ENCODE measurements around the gene DNAAF1. TPM values are rescaled to one million over a fixed set of nuclear protein-coding genes. Genes with fewer than 3 reads are reported as not detected.

Gene DNAAF1
- total and polyA plus RNA-seq, 2 donors, result 0.85 TPM; not detected in 1

GRCh38 chr16:84137769-84138357, 7.2 kb upstream of the DNAAF1 start:
- WGBS, result 92% methylated on average over 7 of the region's 7 CpGs
- Histone ChIP-seq H3K36me3 (ENCODE audit: insufficient read depth) (no peaks in the 10 kb centered on the region), H3K4me3 (ENCODE audit: low read depth, low read length) (no peak overlapping the region), H3K27ac (ENCODE audit: low read depth) (no peak overlapping the region), H3K4me1 (ENCODE audit: insufficient read depth) (no peaks in the 10 kb centered on the region)
- no peak for DNase-seq (ENCODE audit: extremely low spot score)

GRCh38 chr16:84138500-84138823, 6.6 kb upstream of the DNAAF1 start:
- 56% methylated on average over 2 of the region's 2 CpGs for WGBS
- no peaks in the 10 kb centered on the region for H3K36me3 ChIP-seq (ENCODE audit: insufficient read depth)
- H3K4me1 ChIP-seq (ENCODE audit: insufficient read depth), result no peaks in the 10 kb centered on the region
- no peak for DNase-seq (ENCODE audit: extremely low spot score)
- H3K27ac ChIP-seq (ENCODE audit: low read depth), result no peak overlapping the region
- H3K4me3 ChIP-seq (ENCODE audit: low read depth, low read length), result no peak overlapping the region

- WGBS, result 52% methylated on average over 14 of the region's 14 CpGs
- H3K4me1 ChIP-seq (ENCODE audit: insufficient read depth), result no peaks in the 10 kb centered on the region
- H3K4me3 ChIP-seq (ENCODE audit: low read depth, low read length), result no peak overlapping the region
- no peak overlapping the region for H3K27ac ChIP-seq (ENCODE audit: low read depth)
- DNase-seq (ENCODE audit: extremely low spot score), result peak; percentile 20
- no peaks in the 10 kb centered on the region for H3K36me3 ChIP-seq (ENCODE audit: insufficient read depth)
Observed at GRCh38 chr16:84138824-84139627, 6.1 kb upstream of the DNAAF1 start.

- Histone ChIP-seq H3K36me3 (ENCODE audit: insufficient read depth) (no peaks in the 10 kb centered on the region), H3K4me1 (ENCODE audit: insufficient read depth) (no peaks in the 10 kb centered on the region), H3K27ac (ENCODE audit: low read depth) (no peak overlapping the region), H3K4me3 (ENCODE audit: low read depth, low read length) (no peak overlapping the region)
- 76% methylated on average over 6 of the region's 6 CpGs for WGBS
- DNase-seq (ENCODE audit: extremely low spot score), result no peak
Observed at GRCh38 chr16:84139628-84140258, 5.4 kb upstream of the DNAAF1 start.

GRCh38 chr16:84141143-84141670, 3.9 kb upstream of the DNAAF1 start:
- Histone ChIP-seq H3K4me1 (ENCODE audit: insufficient read depth) (no peaks in the 10 kb centered on the region), H3K36me3 (ENCODE audit: insufficient read depth) (no peaks in the 10 kb centered on the region), H3K4me3 (ENCODE audit: low read depth, low read length) (no peak overlapping the region), H3K27ac (ENCODE audit: low read depth) (no peak overlapping the region)
- no peak for DNase-seq (ENCODE audit: extremely low spot score)
- 84% methylated on average over 13 of the region's 13 CpGs for WGBS

GRCh38 chr16:84143081-84143480, 2.0 kb upstream of the DNAAF1 start:
- no peaks in the 10 kb centered on the region for H3K4me1 ChIP-seq (ENCODE audit: insufficient read depth)
- DNase-seq (ENCODE audit: extremely low spot score), result no peak
- no peaks in the 10 kb centered on the region for H3K36me3 ChIP-seq (ENCODE audit: insufficient read depth)
- no peak overlapping the region for H3K27ac ChIP-seq (ENCODE audit: low read depth)
- 96% methylated on average over 1 of the region's 1 CpG for WGBS
- no peak overlapping the region for H3K4me3 ChIP-seq (ENCODE audit: low read depth, low read length)

- no peak overlapping the region for H3K27ac ChIP-seq (ENCODE audit: low read depth)
- H3K4me3 ChIP-seq (ENCODE audit: low read depth, low read length), result peak overlapping the region; percentile 100
- no peaks in the 10 kb centered on the region for H3K36me3 ChIP-seq (ENCODE audit: insufficient read depth)
- DNase-seq (ENCODE audit: extremely low spot score), result no peak
- WGBS, result 26% methylated on average over 13 of the region's 13 CpGs
- H3K4me1 ChIP-seq (ENCODE audit: insufficient read depth), result no peaks in the 10 kb centered on the region
Observed at GRCh38 chr16:84143784-84144199, 1.3 kb upstream of the DNAAF1 start.

- Histone ChIP-seq H3K4me1 (ENCODE audit: insufficient read depth) (no peaks in the 10 kb centered on the region), H3K27ac (ENCODE audit: low read depth) (peak overlapping the region; percentile 73), H3K4me3 (ENCODE audit: low read depth, low read length) (peak overlapping the region; percentile 100), H3K36me3 (ENCODE audit: insufficient read depth) (no peaks in the 10 kb centered on the region)
- WGBS, result under 1% methylated on average over 39 of the region's 39 CpGs
- DNase-seq (ENCODE audit: extremely low spot score), result no peak
Observed at GRCh38 chr16:84144209-84144858, 774 bp upstream of the DNAAF1 start.

- WGBS, result 70% methylated on average over 3 of the region's 3 CpGs
- DNase-seq (ENCODE audit: extremely low spot score), result no peak
- Histone ChIP-seq H3K27ac (ENCODE audit: low read depth) (no peak overlapping the region), H3K4me3 (ENCODE audit: low read depth, low read length) (no peak overlapping the region), H3K4me1 (ENCODE audit: insufficient read depth) (no peaks in the 10 kb centered on the region), H3K36me3 (ENCODE audit: insufficient read depth) (no peaks in the 10 kb centered on the region)
Observed at GRCh38 chr16:84150926-84151325, 5.8 kb downstream of the DNAAF1 start.

GRCh38 chr16:84153660-84154214, 8.6 kb downstream of the DNAAF1 start:
- Histone ChIP-seq H3K36me3 (ENCODE audit: insufficient read depth) (no peaks in the 10 kb centered on the region), H3K4me3 (ENCODE audit: low read depth, low read length) (no peak overlapping the region), H3K4me1 (ENCODE audit: insufficient read depth) (no peaks in the 10 kb centered on the region), H3K27ac (ENCODE audit: low read depth) (no peak overlapping the region)
- DNase-seq (ENCODE audit: extremely low spot score), result no peak
- WGBS, result 58% methylated on average over 8 of the region's 8 CpGs

- H3K36me3 ChIP-seq (ENCODE audit: insufficient read depth), result no peaks in the 10 kb centered on the region
- H3K27ac ChIP-seq (ENCODE audit: low read depth), result no peak overlapping the region
- WGBS, result 95% methylated on average over 4 of the region's 4 CpGs
- H3K4me3 ChIP-seq (ENCODE audit: low read depth, low read length), result no peak overlapping the region
- no peak for DNase-seq (ENCODE audit: extremely low spot score)
- H3K4me1 ChIP-seq (ENCODE audit: insufficient read depth), result no peaks in the 10 kb centered on the region
Observed at GRCh38 chr16:84155226-84155625, 10.1 kb downstream of the DNAAF1 start.

- no peak overlapping the region for H3K4me3 ChIP-seq (ENCODE audit: low read depth, low read length)
- 91% methylated on average over 6 of the region's 6 CpGs for WGBS
- no peak overlapping the region for H3K27ac ChIP-seq (ENCODE audit: low read depth)
- H3K4me1 ChIP-seq (ENCODE audit: insufficient read depth), result no peaks in the 10 kb centered on the region
- H3K36me3 ChIP-seq (ENCODE audit: insufficient read depth), result no peaks in the 10 kb centered on the region
- no peak for DNase-seq (ENCODE audit: extremely low spot score)
Observed at GRCh38 chr16:84155771-84156170, 10.7 kb downstream of the DNAAF1 start.

GRCh38 chr16:84156342-84156784, 11.3 kb downstream of the DNAAF1 start:
- DNase-seq (ENCODE audit: extremely low spot score), result no peak
- no peaks in the 10 kb centered on the region for H3K4me1 ChIP-seq (ENCODE audit: insufficient read depth)
- no peak overlapping the region for H3K27ac ChIP-seq (ENCODE audit: low read depth)
- H3K36me3 ChIP-seq (ENCODE audit: insufficient read depth), result no peaks in the 10 kb centered on the region
- 74% methylated on average over 5 of the region's 5 CpGs for WGBS
- no peak overlapping the region for H3K4me3 ChIP-seq (ENCODE audit: low read depth, low read length)

All from urinary bladder (tissue), 4 donors.